A673 (cell line): ENCODE measurements around the gene PIAS4. TPM values are rescaled to one million over a fixed set of nuclear protein-coding genes. Genes with fewer than 3 reads are reported as not detected.

Experiments used
- BruUV-seq: library from RNA; stranded (reverse); fragments of 400-500 nt; replicated peaks from 2 replicates; lab custom pipeline; 2021; lab: Mats Ljungman, UMichigan
- CTCF ChIA-PET: fragments of 300-600 bp; sonication (Branson Sonifier 250); formaldehyde crosslinking; loops from one replicate; lab custom pipeline; 2022; ENCODE audit warnings: antibody characterized with exemption; lab: Charles Lee
- POLR2A ChIA-PET: fragments of 300-600 bp; sonication (Branson Sonifier 250); formaldehyde crosslinking; loops from one replicate; lab custom pipeline; 2022; ENCODE audit warnings: antibody characterized with exemption; ENCODE audit not compliant: low non-redundant PET; lab: Charles Lee
- DNase-seq: peaks from one replicate; pipeline ENCODE4 v3.0.0-alpha.2; 2015; ENCODE audit warnings: low spot score
- H3K27ac ChIP-seq: fragments of 200-600 bp; sonication (generic); 2 replicates; pipeline ENCODE4 v1.5.1; 2016; ENCODE audit warnings: mixed run types, low read depth, mild to moderate bottlenecking, mixed read lengths, antibody characterized with exemption, low read length; ENCODE audit not compliant: poor library complexity, severe bottlenecking
- H3K27me3 ChIP-seq: fragments of 200-600 bp; sonication (generic); replicated peaks from 2 replicates; pipeline ENCODE4 v1.6.1; 2017; ENCODE audit warnings: mixed run types, low read depth, mild to moderate bottlenecking, mixed read lengths, antibody characterized with exemption, low read length; ENCODE audit not compliant: insufficient read depth, poor library complexity
- H3K36me3 ChIP-seq: fragments of 200-600 bp; sonication (generic); 2 replicates; pipeline ENCODE4 v1.6.1; 2016; ENCODE audit warnings: mixed run types, mild to moderate bottlenecking, mixed read lengths, antibody characterized with exemption, low read length; ENCODE audit not compliant: insufficient read depth, poor library complexity, severe bottlenecking
- H3K4me1 ChIP-seq: fragments of 200-600 bp; sonication (generic); 2 replicates; pipeline ENCODE4 v1.6.1; 2017; ENCODE audit warnings: mixed run types, mild to moderate bottlenecking, mixed read lengths, antibody characterized with exemption, low read length; ENCODE audit not compliant: insufficient read depth, poor library complexity, severe bottlenecking
- H3K4me3 ChIP-seq: fragments of 200-600 bp; sonication (generic); 2 replicates; pipeline ENCODE4 v1.5.1; 2016; ENCODE audit warnings: low read depth, mixed run types, mild to moderate bottlenecking, mixed read lengths, low read length; ENCODE audit not compliant: poor library complexity, severe bottlenecking
- H3K9me3 ChIP-seq: fragments of 200-600 bp; sonication (generic); 2 replicates; pipeline ENCODE4 v1.6.1; 2016; ENCODE audit warnings: mixed run types, low read depth, mild to moderate bottlenecking, mixed read lengths, antibody characterized with exemption, low read length; ENCODE audit not compliant: poor library complexity, severe bottlenecking
- EZH2 ChIP-seq: fragments of 200-600 bp; sonication (generic); IDR thresholded peaks from 2 replicates; pipeline ENCODE4 v1.6.1; 2017; ENCODE audit warnings: borderline replicate concordance, low read depth, mild to moderate bottlenecking, mixed read lengths, antibody characterized with exemption, low read length; ENCODE audit not compliant: poor library complexity, severe bottlenecking
- intact Hi-C: fragments of 100-400 bp; cut with micrococcal nuclease; formaldehyde crosslinking; loops from one replicate; pipeline ENCODE4 v1.10.0; 2022; ENCODE audit not compliant: unreplicated experiment
- total RNA-seq: library from RNA; stranded (reverse); gene quantifications from 2 replicates; pipeline ENCODE4 v1.2.3, GENCODE V29; 2021
- TF ChIP-seq, protein P1 (sequence below): fragments of 300-800, 200-600 bp; sonication (generic); conservative IDR thresholded peaks from 2 replicates; pipeline ENCODE4 v1.5.1; 2017; ENCODE audit warnings: low read depth, mild to moderate bottlenecking, antibody characterized with exemption, low read length, moderate library complexity, mixed read lengths

PIAS4 gene
- total RNA-seq, 1 experiment from 2014 or later: 59.1 TPM

- CTCF ChIA-PET: no interaction called here
- H3K27me3 ChIP-seq: no peaks in the 10 kb centered on the region
- TF ChIP-seq EZH2: no peak
- TF ChIP-seq, protein P1, sequence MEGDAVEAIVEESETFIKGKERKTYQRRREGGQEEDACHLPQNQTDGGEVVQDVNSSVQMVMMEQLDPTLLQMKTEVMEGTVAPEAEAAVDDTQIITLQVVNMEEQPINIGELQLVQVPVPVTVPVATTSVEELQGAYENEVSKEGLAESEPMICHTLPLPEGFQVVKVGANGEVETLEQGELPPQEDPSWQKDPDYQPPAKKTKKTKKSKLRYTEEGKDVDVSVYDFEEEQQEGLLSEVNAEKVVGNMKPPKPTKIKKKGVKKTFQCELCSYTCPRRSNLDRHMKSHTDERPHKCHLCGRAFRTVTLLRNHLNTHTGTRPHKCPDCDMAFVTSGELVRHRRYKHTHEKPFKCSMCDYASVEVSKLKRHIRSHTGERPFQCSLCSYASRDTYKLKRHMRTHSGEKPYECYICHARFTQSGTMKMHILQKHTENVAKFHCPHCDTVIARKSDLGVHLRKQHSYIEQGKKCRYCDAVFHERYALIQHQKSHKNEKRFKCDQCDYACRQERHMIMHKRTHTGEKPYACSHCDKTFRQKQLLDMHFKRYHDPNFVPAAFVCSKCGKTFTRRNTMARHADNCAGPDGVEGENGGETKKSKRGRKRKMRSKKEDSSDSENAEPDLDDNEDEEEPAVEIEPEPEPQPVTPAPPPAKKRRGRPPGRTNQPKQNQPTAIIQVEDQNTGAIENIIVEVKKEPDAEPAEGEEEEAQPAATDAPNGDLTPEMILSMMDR: no peak
Observed at GRCh38 chr19:4054441-4055208, 47.1 kb downstream of the PIAS4 start.

DNA sequence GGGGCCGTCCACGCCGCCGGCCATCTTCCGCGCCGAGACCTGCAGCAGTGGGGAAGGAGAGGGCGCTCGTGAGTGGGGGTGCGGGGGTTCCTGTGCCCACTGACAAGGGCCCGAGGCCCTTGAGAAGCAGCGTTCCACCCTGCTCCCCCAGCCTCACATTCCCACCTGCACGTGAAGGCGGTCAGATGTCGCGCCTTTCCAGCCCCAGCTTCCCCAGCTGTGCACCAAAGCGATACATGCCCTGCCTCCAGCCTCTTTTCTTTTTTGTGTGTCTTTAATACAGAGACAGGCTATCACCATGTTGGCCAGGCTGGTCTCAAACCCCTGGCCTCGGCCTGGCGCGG is 47.6 kb downstream of the PIAS4 start:
- Histone ChIP-seq H3K9me3 (no peaks in the 10 kb centered on the region), H3K27me3 (no peaks in the 10 kb centered on the region), H3K27ac (no peak overlapping the region), H3K36me3 (peaks cover 31% of the 10 kb centered on the region), H3K4me3 (no peak overlapping the region), H3K4me1 (no peaks in the 10 kb centered on the region)
- no TSS peak for BruUV-seq
- DNase-seq: no peak
- CTCF ChIA-PET: no interaction called here
- TF ChIP-seq, protein P1: no peak
- no peak for TF ChIP-seq EZH2
- POLR2A ChIA-PET: no interaction called here
- intact Hi-C loops: no loop called here

More at GRCh38 chr19:4054441-4055208, 47.1 kb downstream of the PIAS4 start:
- BruUV-seq: no TSS peak
- Histone ChIP-seq H3K9me3 (no peaks in the 10 kb centered on the region), H3K27ac (no peak overlapping the region), H3K4me1 (no peaks in the 10 kb centered on the region), H3K4me3 (no peak overlapping the region), H3K36me3 (peaks cover 33% of the 10 kb centered on the region)
- DNase-seq: no peak
- POLR2A ChIA-PET: no interaction called here
- intact Hi-C loops: no loop called here

GRCh38 chr19:4057931-4058692 is 50.6 kb downstream of the PIAS4 start:
- intact Hi-C loops: no loop called here
- peaks cover 5% of the 10 kb centered on the region for H3K4me1 ChIP-seq
- H3K27ac ChIP-seq: peak overlapping the region; percentile 65
- TF ChIP-seq, protein P1: no peak
- TF ChIP-seq EZH2: no peak
- ChIA-PET POLR2A (no interaction called here), CTCF (no interaction called here)
- H3K36me3 ChIP-seq: peaks cover 20% of the 10 kb centered on the region
- BruUV-seq: no TSS peak
- DNase-seq: peak; percentile 44
- no peak overlapping the region for H3K4me3 ChIP-seq
- no peaks in the 10 kb centered on the region for H3K9me3 ChIP-seq
- no peaks in the 10 kb centered on the region for H3K27me3 ChIP-seq
